ENCODE results near the gene EXOC3L1. TPM values are rescaled to one million over a fixed set of nuclear protein-coding genes. Genes with fewer than 3 reads are reported as not detected.
A peak's percentile ranks its signal among the peaks of the same experiment; 100 is the strongest.

EXOC3L1 gene
- total and polyA plus RNA-seq, 2 of the 13 experiments (the other 11 are each of a cell fraction or from before 2014, with no cell fraction given) = 0.12 TPM; not detected in 1

GRCh38 chr16:67177743-67178699, 11.9 kb downstream of the EXOC3L1 start (continued):
- no peak for TF ChIP-seq FOXA1 (IDR thresholded peaks at IDR 0.05)
- peak; percentile 34; the same call in 1 of the 2 replicates for TF ChIP-seq FOXA1 (CRISPR knock-in tag; IDR thresholded peaks at IDR 0.05)
- peak; percentile 60; the same call in 1 of the 2 replicates for TF ChIP-seq ZNF543 (CRISPR knock-in tag; IDR thresholded peaks at IDR 0.05)
- TF ChIP-seq E2F1 (CRISPR knock-in tag; IDR thresholded peaks at IDR 0.05) = no peak
- TF ChIP-seq NR2F1 (CRISPR knock-in tag; IDR thresholded peaks at IDR 0.05) = no peak
- peak; percentile 73 for TF ChIP-seq ZBTB14 (CRISPR knock-in tag; IDR thresholded peaks at IDR 0.05)
- TF ChIP-seq BATF2 (CRISPR knock-in tag; IDR thresholded peaks at IDR 0.05) = no peak; the same call in 1 of the 2 replicates
- no peak for TF ChIP-seq ESRRA (CRISPR knock-in tag; IDR thresholded peaks at IDR 0.05; ENCODE audit: low read depth)
- TF ChIP-seq ZNF574 (CRISPR knock-in tag; IDR thresholded peaks at IDR 0.05) = 0 out of 2 replicates have a peak, but pooled peaks have one; percentile 61
- TF ChIP-seq PRDM15 (CRISPR knock-in tag; IDR thresholded peaks at IDR 0.05) = no peak
- peak; percentile 82 for TF ChIP-seq KDM5B (CRISPR knock-in tag; IDR thresholded peaks at IDR 0.05; ENCODE audit: borderline replicate concordance)
- no peak for TF ChIP-seq CHD4 (IDR thresholded peaks at IDR 0.05; ENCODE audit: borderline replicate concordance, low read length)
- no peak for TF ChIP-seq MTF1 (CRISPR knock-in tag; IDR thresholded peaks at IDR 0.05)
- TF ChIP-seq ZBTB4 (CRISPR knock-in tag; IDR thresholded peaks at IDR 0.05; ENCODE audit: borderline replicate concordance) = peak; percentile 36; the same call in 1 of the 2 replicates

Measured in HepG2 (cell line).